SK-N-SH treated with all-trans-retinoic acid at 6 μM for 48 hours (cell line): Measurements from ENCODE around the gene B3GNT5.

Source experiments
- ARNTL ChIP-seq: fragments of 450-650 bp; formaldehyde crosslinking; IDR thresholded peaks from 2 replicates; pipeline ENCODE4 v1.5.0; 2020; ENCODE audit warnings: low read depth, mild to moderate bottlenecking, moderate library complexity, borderline replicate concordance
- CSDC2 ChIP-seq: fragments of 250-450 bp; sonication (Bioruptor Pico); IDR thresholded peaks from 2 replicates; pipeline ENCODE4 v1.5.0; 2020; ENCODE audit warnings: mild to moderate bottlenecking, moderate library complexity
- ESRRG ChIP-seq: fragments of 250-450 bp; sonication (Bioruptor Pico); IDR thresholded peaks from 2 replicates; pipeline ENCODE4 v1.6.1; 2021; ENCODE audit warnings: mild to moderate bottlenecking
- GLIS3 ChIP-seq: fragments of 250-450 bp; sonication (Bioruptor Pico); IDR thresholded peaks from 2 replicates; pipeline ENCODE4 v1.5.0; 2020; ENCODE audit warnings: mild to moderate bottlenecking, moderate library complexity
- OSR1 ChIP-seq: fragments of 250-450 bp; sonication (Bioruptor Pico); IDR thresholded peaks from 2 replicates; pipeline ENCODE4 v1.8.0; 2022; ENCODE audit warnings: moderate library complexity, mild to moderate bottlenecking, inconsistent platforms
- PATZ1 ChIP-seq: fragments of 250-450 bp; sonication (Bioruptor Pico); IDR thresholded peaks from 2 replicates; pipeline ENCODE4 v1.8.0; 2020; ENCODE audit warnings: mild to moderate bottlenecking, moderate library complexity, borderline replicate concordance
- RARB ChIP-seq: fragments of 250-450 bp; sonication (Bioruptor Pico); IDR thresholded peaks from 2 replicates; pipeline ENCODE4 v1.8.0; 2021; ENCODE audit warnings: mild to moderate bottlenecking, moderate library complexity
- ZC3H10 ChIP-seq: fragments of 250-450 bp; sonication (Bioruptor Pico); IDR thresholded peaks from 2 replicates; pipeline ENCODE4 v1.5.1; 2021; ENCODE audit warnings: mild to moderate bottlenecking, moderate library complexity
- ZFP3 ChIP-seq: fragments of 250-450 bp; sonication (Bioruptor Pico); IDR thresholded peaks from 2 replicates; pipeline ENCODE4 v1.5.0; 2020; ENCODE audit warnings: mild to moderate bottlenecking, moderate library complexity
- ZFP30 ChIP-seq: fragments of 450-650 bp; formaldehyde crosslinking; IDR thresholded peaks from 2 replicates; pipeline ENCODE4 v1.5.0; 2022; ENCODE audit warnings: mild to moderate bottlenecking, moderate library complexity
- ZNF70 ChIP-seq: fragments of 450-650 bp; formaldehyde crosslinking; IDR thresholded peaks from 2 replicates; pipeline ENCODE4 v1.5.0; 2020; ENCODE audit warnings: mild to moderate bottlenecking, moderate library complexity
- ZNF8 ChIP-seq: fragments of 450-650 bp; formaldehyde crosslinking; IDR thresholded peaks from 2 replicates; pipeline ENCODE4 v1.5.0; 2020; ENCODE audit warnings: mild to moderate bottlenecking, moderate library complexity
- TF ChIP-seq, protein P1 (sequence below): fragments of 250-450 bp; sonication (Bioruptor Pico); IDR thresholded peaks from 2 replicates; pipeline ENCODE4 v1.5.1; 2020; ENCODE audit warnings: low read depth, mild to moderate bottlenecking, moderate library complexity
- TF ChIP-seq, protein P2 (sequence below): fragments of 250-450 bp; sonication (Bioruptor Pico); IDR thresholded peaks from 2 replicates; pipeline ENCODE4 v1.5.1; 2021; ENCODE audit warnings: mild to moderate bottlenecking, moderate library complexity

- TF ChIP-seq ZNF8 (CRISPR knock-in tag) (no peak), PATZ1 (CRISPR knock-in tag) (no peak), GLIS3 (no peak), ZNF70 (CRISPR knock-in tag) (no peak), OSR1 (CRISPR knock-in tag) (no peak), ESRRG (no peak), ZC3H10 (CRISPR knock-in tag) (no peak), RARB (no peak), ARNTL (CRISPR knock-in tag) (no peak), ZFP3 (no peak), CSDC2 (CRISPR knock-in tag) (no peak), ZFP30 (CRISPR knock-in tag) (no peak)
- TF ChIP-seq, protein P1, sequence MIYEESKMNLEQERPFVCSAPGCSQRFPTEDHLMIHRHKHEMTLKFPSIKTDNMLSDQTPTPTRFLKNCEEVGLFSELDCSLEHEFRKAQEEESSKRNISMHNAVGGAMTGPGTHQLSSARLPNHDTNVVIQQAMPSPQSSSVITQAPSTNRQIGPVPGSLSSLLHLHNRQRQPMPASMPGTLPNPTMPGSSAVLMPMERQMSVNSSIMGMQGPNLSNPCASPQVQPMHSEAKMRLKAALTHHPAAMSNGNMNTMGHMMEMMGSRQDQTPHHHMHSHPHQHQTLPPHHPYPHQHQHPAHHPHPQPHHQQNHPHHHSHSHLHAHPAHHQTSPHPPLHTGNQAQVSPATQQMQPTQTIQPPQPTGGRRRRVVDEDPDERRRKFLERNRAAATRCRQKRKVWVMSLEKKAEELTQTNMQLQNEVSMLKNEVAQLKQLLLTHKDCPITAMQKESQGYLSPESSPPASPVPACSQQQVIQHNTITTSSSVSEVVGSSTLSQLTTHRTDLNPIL (CRISPR knock-in tag), result no peak
- TF ChIP-seq, protein P2, sequence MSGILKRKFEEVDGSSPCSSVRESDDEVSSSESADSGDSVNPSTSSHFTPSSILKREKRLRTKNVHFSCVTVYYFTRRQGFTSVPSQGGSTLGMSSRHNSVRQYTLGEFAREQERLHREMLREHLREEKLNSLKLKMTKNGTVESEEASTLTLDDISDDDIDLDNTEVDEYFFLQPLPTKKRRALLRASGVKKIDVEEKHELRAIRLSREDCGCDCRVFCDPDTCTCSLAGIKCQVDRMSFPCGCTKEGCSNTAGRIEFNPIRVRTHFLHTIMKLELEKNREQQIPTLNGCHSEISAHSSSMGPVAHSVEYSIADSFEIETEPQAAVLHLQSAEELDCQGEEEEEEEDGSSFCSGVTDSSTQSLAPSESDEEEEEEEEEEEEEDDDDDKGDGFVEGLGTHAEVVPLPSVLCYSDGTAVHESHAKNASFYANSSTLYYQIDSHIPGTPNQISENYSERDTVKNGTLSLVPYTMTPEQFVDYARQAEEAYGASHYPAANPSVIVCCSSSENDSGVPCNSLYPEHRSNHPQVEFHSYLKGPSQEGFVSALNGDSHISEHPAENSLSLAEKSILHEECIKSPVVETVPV, result no peak
These were observed 803 bp upstream of the B3GNT5 start for GRCh38 chr3:183252118-183252782.
